NK-92 (cell line): ENCODE results near the gene VWA8.
"Not testable (repeated sequence)": the region's sequence is repeated elsewhere in the genome, so short reads cannot be mapped to it uniquely, and the experiment has no call there.

ENCODE experiments used
- DNase-seq: peaks from one replicate; lab custom pipeline; 2025; ENCODE audit not compliant: unreplicated experiment; lab: John Stamatoyannopoulos, UW

The VWA8 gene

DNA sequence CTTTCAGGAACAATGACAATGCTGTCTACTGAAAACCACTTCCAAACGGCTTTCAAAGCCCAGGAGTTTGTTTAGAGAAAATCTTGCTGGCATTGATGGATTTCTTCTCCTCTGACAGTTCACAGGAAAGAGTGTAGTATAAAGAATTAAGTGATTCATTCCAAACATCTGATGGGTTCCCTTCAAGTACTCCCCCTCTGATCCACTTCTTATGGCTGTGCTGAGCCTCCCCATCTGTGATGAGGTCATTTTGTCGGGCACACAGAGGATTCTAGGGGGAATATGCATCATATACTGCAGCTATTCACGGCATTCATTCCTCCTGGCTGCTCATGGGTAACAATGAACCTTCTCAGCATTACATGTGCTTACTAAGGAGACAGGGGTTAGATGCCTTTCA, 395.7 kb downstream of the VWA8 start:
- DNase-seq: no peak

DNA sequence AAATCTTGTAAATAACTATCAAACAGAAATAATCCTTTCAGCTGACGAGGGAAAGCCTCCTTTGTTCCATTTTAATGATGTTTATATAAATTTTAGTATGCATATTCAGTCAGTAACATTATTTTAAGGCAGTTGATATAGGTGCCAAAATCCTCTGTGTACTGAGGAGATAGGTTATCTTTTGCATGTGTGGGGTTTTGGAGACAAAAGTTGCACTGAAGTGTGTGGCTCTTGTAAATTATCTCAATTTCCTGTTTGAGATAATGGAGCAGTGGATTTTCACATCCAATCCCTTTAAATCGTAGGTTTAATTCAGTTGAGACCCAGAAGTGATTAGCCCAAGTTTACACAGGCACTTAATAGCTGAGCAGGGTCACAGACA, 396.9 kb downstream of the VWA8 start:
- no peak for DNase-seq

DNA sequence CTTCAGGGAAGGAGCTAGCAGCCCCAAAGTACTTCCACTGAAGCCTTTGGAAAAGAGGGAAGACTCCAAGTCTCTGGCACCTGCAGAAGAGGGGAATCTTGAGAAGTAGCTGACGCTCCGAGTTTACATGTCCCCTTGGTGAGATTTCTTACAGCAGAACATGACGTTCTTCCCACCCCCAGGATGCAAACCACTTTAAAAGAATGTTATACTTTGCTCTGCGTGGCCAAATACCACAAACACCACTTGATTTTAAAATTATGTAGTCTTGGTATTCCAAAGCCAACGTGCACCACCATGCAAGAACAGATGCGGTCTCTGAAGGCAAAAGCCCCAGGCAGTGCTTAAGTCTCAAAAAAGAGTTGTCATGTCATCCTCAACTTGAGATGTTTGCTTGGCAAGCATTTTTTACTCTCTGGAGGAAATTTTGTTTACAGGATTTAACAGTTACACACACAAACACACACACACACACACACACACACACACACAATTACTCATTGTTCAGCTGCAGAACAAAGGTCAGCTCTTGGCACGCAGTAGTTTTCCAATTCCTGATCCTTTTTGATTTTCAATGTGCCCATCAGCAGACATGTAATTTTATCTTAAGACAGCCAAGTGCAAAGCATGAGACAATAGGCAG, 397.4 kb downstream of the VWA8 start:
- DNase-seq: no peak

DNA sequence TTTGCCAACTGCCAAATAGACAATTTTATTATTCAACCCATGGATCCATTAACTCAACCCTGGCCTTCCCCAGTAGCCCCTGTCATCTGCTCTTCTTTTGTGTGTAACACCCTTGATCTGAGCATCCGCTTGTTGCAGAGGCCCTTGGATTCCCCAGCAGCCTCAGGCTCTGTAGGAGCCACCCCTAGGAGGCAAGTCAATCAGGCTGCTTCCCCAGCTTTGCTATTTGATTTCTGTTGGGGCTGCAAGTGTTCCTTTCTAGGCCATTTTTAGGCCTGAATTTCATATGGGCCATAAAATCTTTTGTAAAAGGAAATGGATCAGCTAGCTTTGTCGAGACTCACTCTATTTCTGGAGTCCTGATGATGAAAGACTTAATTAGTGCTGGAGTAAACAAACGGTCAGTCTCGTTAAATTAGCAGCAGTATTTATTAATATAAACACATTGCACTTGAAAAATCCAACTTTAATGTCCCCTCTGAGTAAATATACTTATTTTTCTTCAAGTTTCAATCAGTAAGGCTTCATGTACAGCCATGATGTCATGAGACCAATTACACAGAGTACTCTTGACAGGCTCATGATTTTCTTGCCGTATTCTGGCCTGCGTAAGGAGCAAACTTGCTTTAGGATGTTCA, 398.2 kb downstream of the VWA8 start:
- DNase-seq: no peak

DNA sequence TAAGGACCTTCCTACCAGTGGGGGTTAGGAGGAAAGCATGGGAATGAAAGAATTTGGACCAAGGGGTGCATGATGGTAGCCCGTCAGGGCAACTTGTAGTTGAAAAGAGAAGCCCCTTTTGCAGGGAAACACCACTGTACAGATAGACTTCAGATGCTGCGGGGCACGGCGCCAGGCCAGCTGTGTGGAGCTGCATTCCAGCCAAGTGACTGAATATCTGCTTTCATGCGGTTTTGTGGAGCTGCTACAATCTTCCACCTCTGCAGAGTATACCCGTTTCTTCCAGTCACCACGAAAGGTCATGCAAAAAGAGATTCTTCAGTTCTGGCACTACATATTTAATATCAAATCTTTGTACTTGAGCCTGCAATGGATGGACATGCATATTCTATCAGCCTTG, 398.8 kb downstream of the VWA8 start:
- no peak for DNase-seq

DNA sequence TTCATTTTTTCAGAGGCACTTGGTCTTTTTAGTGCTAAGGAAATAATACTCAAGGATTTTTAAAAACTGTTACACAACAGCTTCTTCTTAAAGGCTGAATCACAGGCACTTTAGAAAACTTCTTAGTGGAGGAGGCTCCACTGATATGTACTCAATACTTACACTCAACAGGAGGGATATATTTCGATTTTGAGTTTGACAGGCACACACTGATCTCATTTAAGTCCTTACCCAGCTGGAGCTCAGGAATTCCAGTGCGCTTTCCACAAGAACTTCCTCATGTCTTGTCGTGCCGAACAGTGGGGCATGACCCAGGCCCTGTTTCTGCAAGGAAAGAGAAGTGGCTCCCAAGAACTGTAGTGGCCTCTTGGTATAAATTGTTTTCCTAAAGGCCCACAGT, 399.7 kb downstream of the VWA8 start:
- no peak for DNase-seq

DNA sequence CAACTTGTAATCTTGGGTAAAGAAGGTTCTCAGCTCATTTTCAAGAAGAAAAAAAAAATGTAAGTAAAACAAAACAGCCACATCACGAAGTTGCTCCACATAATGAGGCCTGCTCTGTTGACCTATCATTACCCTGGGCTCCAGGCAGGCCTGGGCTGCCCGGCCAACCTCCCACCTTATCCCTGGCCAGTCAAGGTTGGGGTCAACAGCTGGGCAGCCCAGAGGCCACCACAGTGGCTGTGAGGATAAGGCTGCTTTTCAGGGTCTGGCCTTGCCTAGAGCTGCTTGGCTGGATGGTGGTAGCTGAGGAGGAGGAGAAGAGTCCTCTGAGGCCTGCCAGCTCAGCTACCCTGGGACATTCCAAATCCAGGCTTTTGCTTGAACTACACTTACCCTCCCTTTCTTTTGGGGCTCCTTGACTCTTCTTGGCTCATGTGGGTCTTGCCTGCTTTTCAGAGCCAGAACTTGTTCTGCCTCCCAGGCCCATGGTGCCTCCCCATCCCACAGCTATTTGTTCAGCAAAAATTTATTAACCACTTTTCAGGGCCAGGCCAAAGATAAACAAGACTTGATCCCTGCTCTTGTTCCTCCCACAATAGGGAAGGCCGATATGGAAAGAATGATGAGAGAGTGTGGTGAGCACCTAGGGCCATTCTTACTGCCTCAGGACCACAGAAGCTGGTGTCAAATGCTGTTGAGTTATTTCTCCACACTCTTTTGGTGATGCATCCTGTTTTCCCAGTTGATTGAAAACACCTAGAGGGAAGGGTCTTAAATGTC, 401.9 kb downstream of the VWA8 start:
- no peak for DNase-seq

DNA sequence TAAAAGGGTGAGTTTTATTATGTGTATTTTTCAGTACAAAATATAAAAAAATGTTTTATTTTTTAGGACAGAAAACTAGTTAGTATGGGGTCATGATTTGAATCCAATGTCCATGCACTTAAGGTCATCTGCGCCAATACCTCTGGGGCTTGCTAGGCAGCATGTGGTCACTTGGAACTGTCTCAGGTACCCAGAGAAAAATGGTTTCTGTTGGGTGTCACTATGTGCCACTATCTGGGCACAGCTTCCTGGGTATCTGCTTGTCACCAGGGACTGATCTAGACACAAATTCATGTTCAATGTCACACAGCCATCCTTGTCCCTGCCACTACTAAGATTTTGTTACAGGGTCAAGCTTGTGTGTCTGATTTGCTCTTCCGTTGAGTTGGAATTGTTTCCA, 403.2 kb downstream of the VWA8 start:
- DNase-seq: no peak

DNA sequence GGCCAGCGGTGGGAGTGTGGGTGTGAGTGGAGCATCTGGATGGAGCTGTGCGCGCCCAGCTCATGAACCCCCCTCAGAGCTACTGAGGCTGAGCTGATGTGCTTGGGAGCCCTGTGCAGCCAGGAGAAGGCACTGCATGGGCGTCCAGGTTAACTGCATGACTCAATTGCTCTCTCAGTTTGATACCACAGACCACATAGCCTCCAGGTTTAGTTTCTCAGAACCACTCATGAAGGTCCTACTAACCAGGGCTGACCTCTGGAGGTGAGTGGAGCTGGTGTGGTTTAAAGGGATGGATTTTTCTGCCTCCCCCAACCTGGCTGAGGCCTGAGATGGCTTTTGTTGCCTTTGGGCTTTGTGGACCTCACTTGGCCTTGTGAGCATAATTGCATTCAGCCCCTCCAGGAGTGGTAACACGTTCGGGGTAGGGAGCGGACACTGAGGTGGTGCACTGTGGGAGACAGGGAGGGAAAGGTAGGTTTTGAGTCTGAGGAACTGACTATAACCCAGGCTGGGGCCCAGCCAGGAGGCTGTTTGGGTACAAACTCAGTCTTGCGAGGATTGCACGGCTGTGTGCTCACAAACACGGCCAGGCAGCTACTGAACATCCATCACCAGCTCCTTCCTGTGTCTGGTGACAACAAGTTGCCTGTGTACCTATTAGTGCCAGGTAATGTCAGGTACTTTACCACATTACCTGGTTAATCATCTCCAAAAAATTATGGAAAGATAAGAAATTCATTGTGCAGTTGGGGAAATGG, 406.1 kb downstream of the VWA8 start:
- DNase-seq: no peak

DNA sequence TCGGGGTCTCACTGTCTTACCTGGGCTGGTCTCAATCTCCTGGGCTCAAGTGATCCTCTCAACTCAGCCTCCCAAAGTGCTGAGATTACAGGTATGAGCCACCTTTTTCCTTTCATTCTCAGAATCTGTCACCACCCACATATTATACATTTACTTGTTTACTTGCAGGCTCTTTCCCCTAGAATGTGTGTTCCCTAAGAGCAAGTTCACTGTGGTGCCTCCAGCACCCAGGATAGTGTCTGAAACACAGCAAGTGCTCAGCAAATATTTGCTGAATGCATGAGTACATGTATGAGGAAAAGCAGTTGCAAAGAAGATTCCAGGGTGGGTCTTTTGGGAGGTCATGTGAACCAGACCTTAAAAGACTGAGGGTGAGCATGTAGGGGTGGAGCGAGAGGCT, 406.7 kb downstream of the VWA8 start:
- DNase-seq: no peak

DNA sequence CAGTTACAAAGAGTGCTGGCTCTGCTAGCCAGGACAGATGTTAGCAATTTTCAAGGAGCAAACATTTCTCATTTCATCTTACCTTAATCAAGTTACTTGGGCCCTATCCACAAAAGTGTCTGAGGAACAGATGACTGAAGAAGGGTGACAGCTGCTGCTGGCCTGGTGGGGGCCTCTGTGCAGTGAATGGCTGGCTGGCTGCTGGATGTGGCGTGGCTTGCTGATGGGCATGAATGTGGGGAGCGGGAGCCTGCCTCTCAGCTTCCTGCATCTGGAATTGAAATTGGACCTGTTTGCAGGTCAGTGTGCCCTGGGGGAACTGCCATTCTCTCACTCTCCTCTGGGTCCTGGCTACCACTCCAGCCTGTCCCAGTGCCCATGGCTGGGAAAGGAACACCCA, 408.9 kb downstream of the VWA8 start:
- no peak for DNase-seq

DNA sequence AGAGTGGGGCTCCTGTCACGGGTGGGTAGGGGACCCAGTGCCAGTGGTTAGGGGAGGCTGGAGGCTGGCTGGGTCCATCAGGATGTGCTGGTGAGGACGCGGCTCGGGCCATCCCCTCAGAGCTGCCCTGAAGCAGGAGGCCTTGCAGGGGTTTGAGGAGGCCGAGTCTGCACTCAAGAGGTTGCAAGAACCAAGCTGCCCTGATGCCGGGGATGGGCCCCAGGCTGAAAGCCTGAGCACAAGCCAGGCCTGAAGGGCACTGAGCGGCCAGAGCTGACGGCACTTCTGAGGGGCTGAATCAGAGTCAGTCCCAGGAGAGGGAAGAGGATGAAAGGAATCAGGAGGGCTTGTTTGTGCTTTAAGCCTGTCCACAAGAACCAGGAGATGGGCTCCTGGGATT, 410.6 kb downstream of the VWA8 start:
- no peak for DNase-seq

DNA sequence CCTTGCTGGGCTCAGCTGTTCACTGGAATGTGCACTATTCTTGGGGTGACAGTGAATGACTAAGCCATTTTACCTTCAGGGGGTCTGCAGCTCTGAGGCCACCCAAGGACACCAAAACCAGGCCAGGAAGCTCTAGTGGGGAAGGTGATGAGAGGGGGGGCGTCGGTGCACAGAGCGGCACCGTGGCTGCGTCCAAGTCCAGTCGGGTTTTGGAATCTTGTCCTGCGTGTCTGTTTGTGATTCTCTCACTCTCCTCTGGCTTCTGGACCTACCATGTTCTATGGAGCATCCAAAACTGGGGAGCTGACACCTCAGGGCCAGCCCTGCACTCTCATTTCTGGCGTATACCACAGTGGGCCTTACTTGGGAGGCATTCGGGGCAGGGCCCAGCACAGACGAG, 411.4 kb downstream of the VWA8 start:
- no peak for DNase-seq

DNA sequence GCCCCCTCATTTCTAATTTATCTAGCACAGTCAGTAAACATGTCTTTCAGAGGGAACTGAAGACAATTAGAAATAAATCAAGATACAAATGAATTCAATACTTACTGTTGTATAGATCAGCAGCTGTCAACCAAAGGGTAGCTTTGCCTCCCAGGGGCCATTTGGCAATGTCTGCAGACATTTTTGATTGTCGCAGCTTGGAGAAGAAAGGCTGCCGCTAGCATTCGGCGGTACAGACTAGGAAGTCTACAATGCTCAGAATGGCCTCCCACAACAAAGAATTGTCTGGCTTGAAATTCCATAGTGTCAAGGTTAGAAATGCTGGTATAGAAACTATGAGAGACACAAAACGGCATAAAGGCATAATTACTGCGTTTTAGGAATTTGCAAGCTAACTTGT, 412.0 kb downstream of the VWA8 start:
- DNase-seq: no peak

DNA sequence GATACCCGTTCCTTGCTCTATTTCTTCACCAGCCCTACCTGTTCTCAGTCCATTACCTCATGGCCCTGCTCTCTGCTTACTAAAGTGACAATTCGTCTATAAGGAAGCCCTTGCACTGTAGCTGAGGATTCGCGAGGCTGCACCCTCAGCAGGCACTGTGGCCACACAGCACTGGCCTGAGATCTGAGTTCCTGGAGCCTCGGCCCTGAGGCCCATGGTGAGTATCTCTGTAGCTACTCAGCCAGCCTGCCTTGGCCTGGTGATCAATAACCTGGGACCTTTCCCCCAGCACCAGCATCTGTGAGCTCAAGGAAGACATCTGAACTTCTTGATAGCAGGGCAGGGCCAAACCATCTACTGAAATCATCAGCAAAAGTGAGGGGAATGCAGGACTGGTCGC, 412.9 kb downstream of the VWA8 start:
- no peak for DNase-seq

DNA sequence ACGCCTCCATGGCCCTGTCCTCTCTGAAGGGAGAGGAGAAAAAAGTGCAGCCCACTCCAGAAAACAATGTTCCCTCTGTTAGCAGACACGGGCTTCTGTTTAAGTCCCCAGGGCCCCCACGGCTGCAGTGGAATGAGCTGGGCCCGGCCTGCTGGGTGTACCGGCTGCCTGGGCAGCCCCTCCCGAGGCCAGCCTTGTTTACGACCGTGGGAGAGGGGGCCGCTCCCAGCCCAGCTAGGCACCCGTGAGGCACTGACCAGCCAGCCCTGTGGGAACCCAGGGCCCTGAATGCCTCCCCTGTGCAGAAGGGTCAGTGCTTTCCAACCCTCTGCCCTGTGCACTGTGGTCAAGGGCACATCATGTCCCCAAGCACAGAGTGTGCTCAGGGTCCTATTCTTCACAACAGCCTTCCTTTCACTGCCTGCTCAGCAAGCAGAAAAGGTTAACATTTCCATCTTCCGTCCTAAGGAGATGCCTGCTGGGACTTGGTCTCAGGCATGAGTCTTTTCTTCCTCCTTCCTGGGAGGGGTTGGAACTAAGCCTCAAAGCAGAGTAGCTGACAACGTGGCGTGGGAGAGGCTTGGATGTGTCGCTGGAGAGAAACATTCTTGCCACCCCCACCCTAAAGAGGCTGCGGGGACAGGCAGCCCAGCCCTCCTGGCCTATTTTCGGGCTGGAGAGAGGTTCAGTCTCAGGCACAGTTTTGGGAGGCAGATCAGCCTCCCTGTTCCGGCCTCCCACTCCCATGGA, 413.5 kb downstream of the VWA8 start:
- no peak for DNase-seq

DNA sequence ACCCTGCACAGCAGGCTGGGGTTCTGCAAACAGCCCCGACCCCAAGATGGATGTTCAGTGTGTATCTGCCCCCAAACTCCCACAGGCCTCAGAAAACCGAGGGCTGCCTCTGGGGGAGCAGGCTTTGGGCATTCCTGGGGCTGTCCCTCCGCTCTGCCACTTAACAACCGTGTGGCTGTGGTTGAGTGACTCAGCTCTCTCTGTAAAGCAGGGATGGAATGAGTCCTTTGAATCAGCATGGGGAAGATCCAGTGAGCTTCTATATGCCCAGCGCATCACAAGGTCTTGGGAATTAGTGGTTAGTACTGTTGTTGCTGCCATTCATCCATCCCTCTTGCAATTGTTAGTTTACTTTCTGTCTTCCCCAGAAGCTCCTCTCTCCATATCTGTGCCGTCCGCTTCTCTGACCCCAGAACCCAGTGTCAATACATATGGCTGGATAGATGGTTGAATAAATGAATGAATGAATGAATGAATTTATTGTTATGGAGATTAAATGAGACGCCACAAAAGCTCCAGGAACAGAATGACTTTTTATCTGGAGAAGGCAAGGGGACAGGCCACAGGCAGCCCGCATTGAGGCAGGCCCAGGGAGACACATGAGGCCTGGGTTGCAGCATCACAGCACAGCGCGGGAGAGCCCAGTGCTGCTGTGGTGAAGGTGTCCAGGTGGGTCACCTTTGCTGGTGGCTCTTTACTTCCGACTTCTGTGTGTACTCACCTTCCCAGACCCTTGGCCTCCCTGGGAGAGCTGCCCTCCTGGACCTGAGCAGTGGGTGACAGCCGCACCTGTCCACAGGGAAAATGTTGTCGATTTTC, 414.3 kb downstream of the VWA8 start:
- DNase-seq: no peak

DNA sequence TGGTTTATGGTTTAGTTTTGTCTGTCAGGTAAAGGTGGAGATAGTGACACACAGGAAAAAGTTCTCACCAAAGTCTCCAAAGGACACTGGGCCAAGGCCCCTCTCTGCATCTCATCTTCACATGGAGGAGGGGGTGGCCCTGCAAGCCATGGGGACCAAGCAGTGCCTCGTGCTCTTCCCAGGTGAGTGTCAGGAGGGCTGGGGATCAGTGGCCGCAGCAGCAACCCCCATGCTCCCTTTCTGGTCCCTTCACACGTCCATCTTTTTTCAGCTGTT, 415.5 kb downstream of the VWA8 start:
- no peak for DNase-seq

DNA sequence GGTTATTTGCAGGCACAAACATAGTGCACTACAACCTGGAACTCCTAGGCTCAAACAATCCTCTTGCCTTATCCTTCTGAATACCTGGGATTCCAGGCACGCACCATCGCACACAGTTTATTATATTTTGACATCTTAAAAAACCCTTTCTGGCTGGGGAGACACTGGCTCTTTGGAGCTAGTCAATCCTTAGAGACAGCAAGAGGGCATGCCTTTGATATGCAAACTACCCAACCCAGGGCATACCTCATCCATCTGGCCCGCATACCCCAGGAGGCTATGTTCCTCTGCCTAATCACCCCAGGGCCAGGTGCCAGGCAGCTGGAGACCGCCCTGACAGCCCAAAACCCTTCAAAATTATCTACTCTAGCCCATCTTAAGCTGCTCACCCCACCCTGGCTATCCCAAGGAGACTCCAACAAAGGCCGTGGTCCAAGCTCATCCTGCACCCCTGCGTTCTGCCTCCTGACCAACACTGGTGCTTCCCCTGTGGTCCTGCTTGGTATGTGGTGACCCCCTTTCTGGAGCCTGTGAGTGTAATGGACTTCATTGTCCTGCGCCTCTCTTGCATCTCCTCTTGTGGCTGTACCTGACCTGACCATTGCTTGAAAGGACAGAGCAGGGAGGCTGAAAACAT, 417.1 kb downstream of the VWA8 start:
- DNase-seq: no peak

DNA sequence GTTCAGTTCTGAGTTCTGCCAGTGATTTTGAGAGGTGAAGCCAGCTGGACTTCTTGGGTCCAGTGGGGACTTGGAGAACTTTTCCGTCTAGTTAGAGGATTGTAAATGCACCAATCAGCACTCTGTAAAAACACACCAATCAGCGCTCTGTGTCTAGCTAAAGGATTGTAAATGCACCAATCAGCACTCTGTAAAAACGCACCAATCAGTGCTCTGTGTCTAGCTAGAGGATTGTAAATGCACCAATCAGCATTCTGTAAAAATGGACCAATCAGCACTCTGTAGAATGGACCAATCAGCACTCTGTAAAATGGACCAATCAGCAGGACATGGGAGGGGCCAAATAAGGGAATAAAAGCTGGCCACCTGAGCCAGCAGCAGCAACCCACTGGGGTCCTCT, 418.1 kb downstream of the VWA8 start:
- DNase-seq: not testable (repeated sequence)
